Transverse colon (tissue), 3 donors: ENCODE results near the gene CTNNAL1.

Experiments
- CTCF ChIP-seq, 5 experiments: fragments of 200-600 bp in 3 of 5; fragments of 450-650 bp in 2 of 5; sonication (generic) in 3 of 5; IDR thresholded peaks; 1 replicate in 2 of 5; 2 replicates in 3 of 5; pipeline ENCODE4 v1.5.1; 2016 to 2017; ENCODE audit warnings: antibody characterized with exemption in 5 of 5, inconsistent platforms in 3 of 5, mild to moderate bottlenecking in 2 of 5, moderate library complexity in 1 of 5
- POLR2A ChIP-seq: fragments of 450-650 bp; IDR thresholded peaks from one replicate; pipeline ENCODE4 v1.6.1; 2016; ENCODE audit warnings: antibody characterized with exemption, mild to moderate bottlenecking, moderate library complexity

DNA sequence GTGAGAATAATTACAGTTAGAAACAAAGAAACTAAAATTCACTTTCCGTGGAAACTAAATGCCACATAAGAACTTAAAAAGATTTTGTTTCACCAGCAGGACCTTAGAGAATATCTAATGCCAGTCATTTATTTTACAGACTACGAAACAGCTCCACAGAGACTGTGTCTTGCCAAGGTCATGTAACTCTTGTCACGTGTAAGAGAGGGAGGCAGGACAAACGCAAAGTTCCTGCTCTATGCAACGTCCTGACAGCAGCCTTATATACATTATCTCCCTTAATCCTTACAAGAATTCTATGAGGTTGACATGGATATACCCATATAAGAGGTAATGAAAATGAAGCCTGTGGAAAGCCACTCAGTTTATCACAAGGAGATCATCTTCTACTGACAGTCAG lies 39.4 kb downstream of the CTNNAL1 start:
- TF ChIP-seq POLR2A (no peak), CTCF (IDR thresholded peaks at IDR 0.05) (no peak)
